GM11168 (cell line): ENCODE measurements around the gene FYB1.

Experiments
- in situ Hi-C: fragments of 300-500 bp; cut with MboI; formaldehyde crosslinking; loops from one replicate; pipeline ENCODE4 v1.12.0; 2022; ENCODE audit warnings: low sequenced_read_pairs; ENCODE audit not compliant: unreplicated experiment

FYB1 gene

GRCh38 chr5:39063037-39063436 is 156.3 kb downstream of the FYB1 start:
- in situ Hi-C loops, result no loop called here

GRCh38 chr5:39062530-39062929 is 156.8 kb downstream of the FYB1 start:
- in situ Hi-C loops, result no loop called here

- in situ Hi-C loops, result no loop called here
Observed at GRCh38 chr5:39062104-39062503, 157.3 kb downstream of the FYB1 start.

- in situ Hi-C loops, result no loop called here
Observed at GRCh38 chr5:39059064-39059463, 160.3 kb downstream of the FYB1 start.

GRCh38 chr5:39058178-39058921 is 161.0 kb downstream of the FYB1 start:
- in situ Hi-C loops, result no loop called here

- in situ Hi-C loops, result no loop called here
Observed at GRCh38 chr5:39057734-39058133, 161.6 kb downstream of the FYB1 start.

- in situ Hi-C loops, result no loop called here
Observed at GRCh38 chr5:39055768-39056398, 163.5 kb downstream of the FYB1 start.
